Fibroblast of pulmonary artery (primary cell): ENCODE data around the gene RPS6KA3.
A peak's percentile ranks its signal among the peaks of the same experiment; 100 is the strongest.

ENCODE experiments used
- DNase-seq: peaks from one replicate; pipeline ENCODE4 v3.0.0-alpha.2; 2010; ENCODE audit warnings: low read depth
- H3K4me3 ChIP-seq: replicated peaks from 2 replicates; pipeline ENCODE4 v1.5.1; 2011; ENCODE audit warnings: low read depth, mild to moderate bottlenecking, control low read depth, low read length, moderate library complexity
- CTCF ChIP-seq: IDR thresholded peaks from 2 replicates; pipeline ENCODE4 v1.5.1; 2011; ENCODE audit warnings: mild to moderate bottlenecking, control low read depth, low read length, inconsistent platforms; ENCODE audit errors: missing control alignments

Gene RPS6KA3

GRCh38 chrX:20141281-20142220 is 125.2 kb downstream of the RPS6KA3 start, which contains the start of gene EIF1AX:
EIF1AX (minus strand) TSS chrX:20141838; CDS start chrX:20141640, 198 bp downstream.
- H3K4me3 ChIP-seq, result peak within 1 kb of the TSS; percentile 78
- no peak for TF ChIP-seq CTCF
- DNase-seq, result peak; percentile 98

GRCh38 chrX:20140420-20140819 is 126.3 kb downstream of the RPS6KA3 start:
- H3K4me3 ChIP-seq, result peak overlapping the region; percentile 78
- TF ChIP-seq CTCF, result no peak
- DNase-seq, result no peak

- peak overlapping the region; percentile 78 for H3K4me3 ChIP-seq
- DNase-seq, result peak; percentile 46
- TF ChIP-seq CTCF, result no peak
These were observed 126.7 kb downstream of the RPS6KA3 start for GRCh38 chrX:20139966-20140365.

GRCh38 chrX:20135944-20136343 is 130.8 kb downstream of the RPS6KA3 start:
- TF ChIP-seq CTCF, result no peak
- no peak for DNase-seq
- no peak overlapping the region for H3K4me3 ChIP-seq

GRCh38 chrX:20132666-20133065 is 134.0 kb downstream of the RPS6KA3 start:
- no peak for DNase-seq
- H3K4me3 ChIP-seq, result no peak overlapping the region
- no peak for TF ChIP-seq CTCF

- DNase-seq, result no peak
- no peak for TF ChIP-seq CTCF
- no peak overlapping the region for H3K4me3 ChIP-seq
These were observed 136.4 kb downstream of the RPS6KA3 start for GRCh38 chrX:20130357-20130756.

GRCh38 chrX:20129547-20129946 is 137.2 kb downstream of the RPS6KA3 start:
- no peak for DNase-seq
- H3K4me3 ChIP-seq, result no peak overlapping the region
- TF ChIP-seq CTCF, result no peak
